Measurements from ENCODE around the gene DNAH14. TPM values are rescaled to one million over a fixed set of nuclear protein-coding genes. Genes with fewer than 3 reads are reported as not detected.

DNAH14 gene
- total and polyA plus RNA-seq, 2 of the 4 experiments (the other 2 are of a cell fraction) = 2.7 to 3.6 TPM

DNA sequence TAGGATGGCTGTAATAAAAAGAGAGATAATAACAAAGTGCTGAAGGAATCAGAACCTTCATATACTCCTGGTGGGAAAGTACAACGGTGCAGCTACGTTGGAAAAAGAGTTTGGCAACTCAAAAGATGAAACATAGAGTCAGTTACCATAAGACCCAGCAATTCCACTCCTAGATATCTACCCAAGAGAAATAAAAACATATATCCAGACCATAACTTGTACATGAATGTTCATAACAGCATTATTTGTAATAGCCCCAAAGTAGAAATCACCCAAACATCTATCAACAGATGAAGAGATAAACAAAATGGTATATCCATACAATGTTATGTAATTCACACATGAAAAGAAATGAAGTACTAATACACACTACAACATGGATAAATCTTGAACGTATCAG is 30.5 kb upstream of the DNAH14 start:
- H3K36me3 ChIP-seq (ENCODE audit: control insufficient read depth, insufficient read depth, low read length) = no peaks in the 10 kb centered on the region
- no peak overlapping the region for H3K27ac ChIP-seq (ENCODE audit: insufficient read depth, low read length)
- H3K56ac ChIP-seq (ENCODE audit: extremely low read depth, insufficient read depth, low read length) = no peak overlapping the region
- H2BK20ac ChIP-seq (ENCODE audit: low read depth, low read length) = no peak overlapping the region
- BruUV-seq (replicated peaks) = no TSS peak
- no peak overlapping the region for H3K23ac ChIP-seq (ENCODE audit: low read depth, low read length)
- no peak overlapping the region for H4K8ac ChIP-seq (ENCODE audit: low read depth in 2 of 2, low read length in 2 of 2)
- no peak overlapping the region for H3K4me2 ChIP-seq (ENCODE audit: low read depth, low read length)
- no peak overlapping the region for H2AK9ac ChIP-seq (replicated peaks; ENCODE audit: low read depth, low read length, poor library complexity)
- dilution Hi-C loops (cut with HindIII; ENCODE audit: low sequenced_read_pairs, unreplicated experiment) = no loop called here
- no peaks in the 10 kb centered on the region for H3K9me3 ChIP-seq (ENCODE audit: control insufficient read depth, insufficient read depth, low read length)
- H3K4me1 ChIP-seq (ENCODE audit: control insufficient read depth, insufficient read depth, low read length) = no peaks in the 10 kb centered on the region
- no peak overlapping the region for H2BK5ac ChIP-seq (ENCODE audit: low read depth, low read length, poor library complexity, severe bottlenecking)
- H3K9ac ChIP-seq (ENCODE audit: low read depth, low read length) = no peak overlapping the region
- ChIA-PET CTCF (no interaction called here), POLR2A (ENCODE audit: unreplicated experiment) (no interaction called here)
- H3K9me1 ChIP-seq (ENCODE audit: insufficient read depth, low read length) = no peaks in the 10 kb centered on the region
- H2AFZ ChIP-seq (replicated peaks; ENCODE audit: low read length, poor library complexity) = no peak overlapping the region
- no peaks in the 10 kb centered on the region for H3K79me1 ChIP-seq (ENCODE audit: low read depth in 1 of 2, low read length in 2 of 2)
- DNase-seq = no peak
- intact Hi-C loops (cut with micrococcal nuclease) = no loop called here
- no peak overlapping the region for H3K14ac ChIP-seq (replicated peaks; ENCODE audit: low read depth, low read length)
- no peak overlapping the region for H4K5ac ChIP-seq (ENCODE audit: low read depth, low read length)
- ATAC-seq (ENCODE audit: low read depth) = no peak
- in situ Hi-C loops (cut with MboI; ENCODE audit: low sequenced_read_pairs) = no loop called here
- H2AK5ac ChIP-seq (ENCODE audit: low read depth, low read length) = no peak overlapping the region
- H3K18ac ChIP-seq (ENCODE audit: low read depth, low read length) = no peak overlapping the region
- H2BK15ac ChIP-seq (ENCODE audit: low read depth, low read length) = no peak overlapping the region
- no peak overlapping the region for H2BK120ac ChIP-seq (ENCODE audit: low read depth, low read length)
- no peak overlapping the region for H4K91ac ChIP-seq (ENCODE audit: insufficient read depth, low read depth, low read length)
- H4K20me1 ChIP-seq (ENCODE audit: insufficient read depth, low read length) = no peaks in the 10 kb centered on the region
- TF ChIP-seq RFX5 (IDR thresholded peaks at IDR 0.05; ENCODE audit: low read depth, low read length) = no peak
- no peak for TF ChIP-seq MXI1 (IDR thresholded peaks at IDR 0.05; ENCODE audit: borderline replicate concordance, low read depth, low read length)
- TF ChIP-seq, protein P1, sequence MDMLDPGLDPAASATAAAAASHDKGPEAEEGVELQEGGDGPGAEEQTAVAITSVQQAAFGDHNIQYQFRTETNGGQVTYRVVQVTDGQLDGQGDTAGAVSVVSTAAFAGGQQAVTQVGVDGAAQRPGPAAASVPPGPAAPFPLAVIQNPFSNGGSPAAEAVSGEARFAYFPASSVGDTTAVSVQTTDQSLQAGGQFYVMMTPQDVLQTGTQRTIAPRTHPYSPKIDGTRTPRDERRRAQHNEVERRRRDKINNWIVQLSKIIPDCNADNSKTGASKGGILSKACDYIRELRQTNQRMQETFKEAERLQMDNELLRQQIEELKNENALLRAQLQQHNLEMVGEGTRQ (IDR thresholded peaks at IDR 0.05; ENCODE audit: low read depth, low read length) = no peak
- TF ChIP-seq BHLHE40 (IDR thresholded peaks at IDR 0.05; ENCODE audit: low read depth, low read length) = no peak
- TF ChIP-seq FOS (IDR thresholded peaks at IDR 0.05; ENCODE audit: low read depth, low read length) = no peak
- TF ChIP-seq, protein P2, sequence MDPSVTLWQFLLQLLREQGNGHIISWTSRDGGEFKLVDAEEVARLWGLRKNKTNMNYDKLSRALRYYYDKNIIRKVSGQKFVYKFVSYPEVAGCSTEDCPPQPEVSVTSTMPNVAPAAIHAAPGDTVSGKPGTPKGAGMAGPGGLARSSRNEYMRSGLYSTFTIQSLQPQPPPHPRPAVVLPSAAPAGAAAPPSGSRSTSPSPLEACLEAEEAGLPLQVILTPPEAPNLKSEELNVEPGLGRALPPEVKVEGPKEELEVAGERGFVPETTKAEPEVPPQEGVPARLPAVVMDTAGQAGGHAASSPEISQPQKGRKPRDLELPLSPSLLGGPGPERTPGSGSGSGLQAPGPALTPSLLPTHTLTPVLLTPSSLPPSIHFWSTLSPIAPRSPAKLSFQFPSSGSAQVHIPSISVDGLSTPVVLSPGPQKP (IDR thresholded peaks at IDR 0.05; ENCODE audit: borderline replicate concordance, low read depth, low read length) = no peak
- no peak for TF ChIP-seq SMC3 (IDR thresholded peaks at IDR 0.05; ENCODE audit: low read depth, low read length)
- no peak for TF ChIP-seq RCOR1 (IDR thresholded peaks at IDR 0.05; ENCODE audit: insufficient replicate concordance, low read length)
- no peak for TF ChIP-seq RAD21 (IDR thresholded peaks at IDR 0.05; ENCODE audit: low read length)
- TF ChIP-seq CEBPB (IDR thresholded peaks at IDR 0.05; ENCODE audit: low read depth, low read length) = no peak
- no peak for TF ChIP-seq MAZ (IDR thresholded peaks at IDR 0.05; ENCODE audit: borderline replicate concordance, low read depth, low read length)
- no peak for TF ChIP-seq NFE2L2 (IDR thresholded peaks at IDR 0.05; ENCODE audit: low read depth, low read length)
- TF ChIP-seq, protein P3, sequence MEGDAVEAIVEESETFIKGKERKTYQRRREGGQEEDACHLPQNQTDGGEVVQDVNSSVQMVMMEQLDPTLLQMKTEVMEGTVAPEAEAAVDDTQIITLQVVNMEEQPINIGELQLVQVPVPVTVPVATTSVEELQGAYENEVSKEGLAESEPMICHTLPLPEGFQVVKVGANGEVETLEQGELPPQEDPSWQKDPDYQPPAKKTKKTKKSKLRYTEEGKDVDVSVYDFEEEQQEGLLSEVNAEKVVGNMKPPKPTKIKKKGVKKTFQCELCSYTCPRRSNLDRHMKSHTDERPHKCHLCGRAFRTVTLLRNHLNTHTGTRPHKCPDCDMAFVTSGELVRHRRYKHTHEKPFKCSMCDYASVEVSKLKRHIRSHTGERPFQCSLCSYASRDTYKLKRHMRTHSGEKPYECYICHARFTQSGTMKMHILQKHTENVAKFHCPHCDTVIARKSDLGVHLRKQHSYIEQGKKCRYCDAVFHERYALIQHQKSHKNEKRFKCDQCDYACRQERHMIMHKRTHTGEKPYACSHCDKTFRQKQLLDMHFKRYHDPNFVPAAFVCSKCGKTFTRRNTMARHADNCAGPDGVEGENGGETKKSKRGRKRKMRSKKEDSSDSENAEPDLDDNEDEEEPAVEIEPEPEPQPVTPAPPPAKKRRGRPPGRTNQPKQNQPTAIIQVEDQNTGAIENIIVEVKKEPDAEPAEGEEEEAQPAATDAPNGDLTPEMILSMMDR (conservative IDR thresholded peaks at IDR 0.05; ENCODE audit: low read depth, low read length) = no peak
- TF ChIP-seq MAFK (IDR thresholded peaks at IDR 0.05; ENCODE audit: low read depth, low read length) = no peak
- no peak overlapping the region for H3K4me3 ChIP-seq (ENCODE audit: insufficient read depth, low read depth, low read length)
- WGBS, 2 experiments (ENCODE audit: extremely low coverage in 2 of 2, insufficient read length in 1 of 2) = 10% methylated on average over 2 of the region's 3 CpGs; no CpG with 5 or more reads in 1 of the 2 experiments
- no peak overlapping the region for H3K4ac ChIP-seq (ENCODE audit: low read depth, low read length)
- H3K27me3 ChIP-seq (ENCODE audit: control insufficient read depth, insufficient read depth, low read length) = peaks cover 3% of the 10 kb centered on the region

All from IMR-90 (cell line).